Measurements from ENCODE around the gene PINK1. TPM values are rescaled to one million over a fixed set of nuclear protein-coding genes. Genes with fewer than 3 reads are reported as not detected.

The PINK1 gene
- total RNA-seq, 2 experiments from 2014 or later, result 3.7 to 5.3 TPM

DNA sequence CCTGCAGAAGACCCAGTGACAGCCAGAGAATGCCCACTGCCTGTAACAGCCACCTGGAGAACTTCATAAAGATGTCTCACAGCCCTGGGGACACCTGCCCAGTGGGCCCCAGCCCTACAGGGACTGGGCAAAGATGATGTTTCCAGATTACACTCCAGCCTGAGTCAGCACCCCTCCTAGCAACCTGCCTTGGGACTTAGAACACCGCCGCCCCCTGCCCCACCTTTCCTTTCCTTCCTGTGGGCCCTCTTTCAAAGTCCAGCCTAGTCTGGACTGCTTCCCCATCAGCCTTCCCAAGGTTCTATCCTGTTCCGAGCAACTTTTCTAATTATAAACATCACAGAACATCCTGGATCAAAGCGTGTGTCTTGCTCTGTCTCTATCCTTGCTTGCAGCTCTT is 14.7 kb upstream of the PINK1 start:
- peaks cover 13% of the 10 kb centered on the region for H3K27me3 Mint-ChIP-seq
- H3K36me3 Mint-ChIP-seq, result no peaks in the 10 kb centered on the region
- ATAC-seq, result no peak
- CTCF ChIA-PET, result interaction anchor here (1.1 to 1.3 kb wide), 2 partner anchors 12 to 15 kb away, joined by 3 read pairs; no protein-coding TSS in a partner anchor
- no peak overlapping the region for H3K4me3 Mint-ChIP-seq
- H3K4me1 Mint-ChIP-seq, result no peaks in the 10 kb centered on the region
- no peaks in the 10 kb centered on the region for H3K9me3 Mint-ChIP-seq (ENCODE audit: low read depth)
- no peak overlapping the region for H3K27ac Mint-ChIP-seq
- DNase-seq, result no peak

DNA sequence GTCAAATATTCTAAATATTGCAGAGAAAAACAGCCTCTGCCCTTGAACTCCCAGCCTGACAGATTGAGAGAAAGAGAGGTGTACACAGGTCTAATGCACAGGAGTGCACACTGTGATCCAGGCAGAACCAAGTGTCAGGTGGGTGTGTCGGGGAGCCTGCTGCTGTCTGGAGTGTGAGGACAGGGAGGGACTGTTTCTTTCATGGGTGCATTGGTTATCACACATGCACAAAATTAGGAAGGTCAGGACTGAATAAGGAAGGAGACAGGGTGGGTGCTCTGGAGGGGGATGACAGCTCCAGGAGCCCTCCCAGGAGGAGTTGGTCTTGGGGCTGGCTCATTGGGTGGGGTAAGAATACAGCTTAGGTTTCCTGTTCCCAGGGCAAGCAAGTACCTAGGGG is 13.3 kb upstream of the PINK1 start:
- Mint-ChIP-seq H3K9me3 (ENCODE audit: low read depth) (no peaks in the 10 kb centered on the region), H3K27ac (no peak overlapping the region), H3K4me1 (no peaks in the 10 kb centered on the region), H3K4me3 (no peak overlapping the region), H3K27me3 (peaks cover 14% of the 10 kb centered on the region), H3K36me3 (no peaks in the 10 kb centered on the region)
- ATAC-seq (no peak), DNase-seq (no peak)
- CTCF ChIA-PET, result interaction anchor here (1.3 kb wide), 1 partner anchor 10 kb away, joined by 3 read pairs; no protein-coding TSS in a partner anchor

DNA sequence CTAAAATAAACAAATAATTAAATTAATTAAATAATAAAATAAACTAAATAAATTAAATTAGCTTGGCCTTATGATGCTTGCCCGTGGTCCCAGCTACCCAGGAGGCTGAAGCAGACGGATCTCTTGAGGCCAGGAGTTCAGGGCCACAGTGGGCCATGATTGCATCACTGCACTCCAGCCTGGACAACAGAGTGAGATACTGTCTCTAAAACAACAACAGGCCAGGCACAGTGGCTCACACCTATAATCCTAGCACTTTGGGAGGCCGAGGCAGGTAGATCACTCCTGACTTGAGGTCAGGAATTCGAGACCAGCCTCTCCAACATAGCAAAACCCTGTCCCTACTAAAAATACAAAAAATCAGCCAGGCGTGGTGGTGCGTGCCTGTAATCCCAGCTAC is 12.2 kb upstream of the PINK1 start:
- H3K36me3 Mint-ChIP-seq, result no peaks in the 10 kb centered on the region
- ATAC-seq (no peak), DNase-seq (no peak)
- H3K27ac Mint-ChIP-seq, result no peak overlapping the region
- CTCF ChIA-PET, result interaction anchor here (2.3 kb wide), 1 partner anchor 12 kb away, joined by 8 read pairs; the partner anchor contains the start of gene PINK1
- H3K4me1 Mint-ChIP-seq, result no peaks in the 10 kb centered on the region
- H3K4me3 Mint-ChIP-seq, result no peak overlapping the region
- H3K9me3 Mint-ChIP-seq (ENCODE audit: low read depth), result no peaks in the 10 kb centered on the region
- peaks cover 18% of the 10 kb centered on the region for H3K27me3 Mint-ChIP-seq

DNA sequence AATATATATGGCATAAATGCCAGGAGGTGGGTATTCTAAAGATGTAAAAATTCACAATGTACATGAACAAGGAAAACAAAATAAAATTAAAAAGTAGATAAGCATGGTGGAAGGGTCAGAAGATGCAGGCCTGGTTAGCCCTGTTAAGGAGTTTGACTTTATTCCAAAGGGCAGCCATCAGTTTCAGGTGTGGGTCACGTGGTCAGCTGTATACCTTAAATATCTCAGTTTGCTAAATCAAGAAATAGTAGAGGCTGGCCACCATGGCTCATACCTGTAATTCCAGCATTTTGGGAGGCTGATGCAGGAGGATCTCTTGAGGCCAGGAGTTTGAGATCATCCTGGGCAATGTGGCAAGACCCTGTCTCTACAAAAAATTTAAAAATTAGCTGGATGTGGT is 8.5 kb upstream of the PINK1 start:
- H3K27ac Mint-ChIP-seq, result no peak overlapping the region
- CTCF ChIA-PET, result interaction anchor here (1.4 kb wide), 1 partner anchor 50 kb away, joined by 3 read pairs; no protein-coding TSS in a partner anchor

DNA sequence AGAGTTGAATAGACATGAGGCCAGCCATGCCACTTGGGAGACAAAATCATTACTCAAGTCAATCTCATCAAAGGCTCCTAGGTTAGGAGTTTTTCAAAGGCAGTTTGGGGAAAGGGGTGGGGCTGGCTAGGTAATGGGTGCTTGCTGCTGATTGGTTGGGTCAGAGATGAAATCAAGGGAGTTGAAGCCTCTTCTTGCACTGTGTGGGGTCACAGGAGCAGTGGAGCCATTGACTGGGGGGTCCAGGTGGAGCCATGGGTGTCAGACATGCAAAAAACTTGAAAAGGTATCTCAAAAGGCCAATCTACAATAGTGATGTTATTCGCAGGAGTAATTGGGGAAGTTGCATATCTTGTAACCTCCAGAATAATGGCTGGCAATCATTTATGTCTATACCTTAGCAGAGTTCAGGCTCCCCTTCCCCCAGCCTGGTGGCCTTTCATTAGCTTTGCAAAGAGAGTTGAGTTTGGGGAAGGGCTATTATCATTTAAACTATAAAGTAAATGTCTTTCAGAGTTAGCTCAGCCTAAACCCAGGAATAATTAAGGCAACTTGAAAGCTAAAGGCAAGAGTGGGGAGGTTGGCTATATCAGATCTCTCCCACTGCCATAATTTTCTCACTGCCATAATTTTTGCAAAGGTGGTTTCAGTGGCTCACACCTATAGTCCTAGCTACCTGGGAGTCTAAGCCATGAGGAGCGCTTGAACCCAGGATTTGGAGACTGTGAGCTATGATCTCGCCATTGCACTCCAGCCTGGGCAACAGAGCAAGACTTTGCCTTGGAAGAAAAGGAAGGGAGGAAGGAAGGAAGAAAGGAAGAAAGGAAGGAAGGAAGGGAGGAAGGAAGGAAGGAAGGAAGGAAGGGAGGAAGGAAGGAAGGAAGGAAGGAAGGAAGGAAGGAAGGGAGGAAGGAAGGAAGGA is 7.8 kb upstream of the PINK1 start:
- Mint-ChIP-seq H3K27me3 (peaks cover 26% of the 10 kb centered on the region), H3K4me1 (no peaks in the 10 kb centered on the region), H3K36me3 (no peaks in the 10 kb centered on the region), H3K27ac (no peak overlapping the region), H3K9me3 (ENCODE audit: low read depth) (peaks cover 2% of the 10 kb centered on the region), H3K4me3 (no peak overlapping the region)
- no peak for DNase-seq
- ATAC-seq, result no peak
- CTCF ChIA-PET, result interaction anchor here (1.0 to 1.4 kb wide), 2 partner anchors 9 to 51 kb away, joined by 3 read pairs; no protein-coding TSS in a partner anchor

More for the DNA sequence above, 8.5 kb upstream of the PINK1 start:
- Mint-ChIP-seq H3K36me3 (no peaks in the 10 kb centered on the region), H3K4me3 (no peak overlapping the region), H3K4me1 (no peaks in the 10 kb centered on the region), H3K9me3 (ENCODE audit: low read depth) (peaks cover 2% of the 10 kb centered on the region), H3K27me3 (peaks cover 26% of the 10 kb centered on the region)
- ATAC-seq, result no peak
- no peak for DNase-seq

DNA sequence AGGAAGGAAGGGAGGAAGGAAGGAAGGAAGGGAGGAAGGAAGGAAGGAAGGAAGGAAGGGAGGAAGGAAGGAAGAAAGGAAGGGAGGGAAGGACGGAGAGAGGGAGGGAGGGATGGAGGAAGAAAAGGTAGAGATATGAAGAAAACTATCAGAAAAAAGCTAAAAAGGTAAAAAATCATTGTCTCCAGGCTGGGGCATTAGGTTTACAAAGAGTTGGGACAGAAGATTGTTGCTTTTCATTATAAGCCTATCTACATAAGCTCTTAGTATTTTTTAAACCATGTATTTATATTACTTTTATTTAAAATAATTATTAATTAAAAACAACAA is 7.2 kb upstream of the PINK1 start:
- Mint-ChIP-seq H3K36me3 (no peaks in the 10 kb centered on the region), H3K4me1 (no peaks in the 10 kb centered on the region), H3K27me3 (peaks cover 28% of the 10 kb centered on the region), H3K27ac (no peak overlapping the region), H3K4me3 (no peak overlapping the region), H3K9me3 (ENCODE audit: low read depth) (peaks cover 2% of the 10 kb centered on the region)
- DNase-seq (no peak), ATAC-seq (no peak)
- CTCF ChIA-PET, result interaction anchor here (1.0 to 1.4 kb wide), 2 partner anchors 8 to 51 kb away, joined by 3 read pairs; no protein-coding TSS in a partner anchor

DNA sequence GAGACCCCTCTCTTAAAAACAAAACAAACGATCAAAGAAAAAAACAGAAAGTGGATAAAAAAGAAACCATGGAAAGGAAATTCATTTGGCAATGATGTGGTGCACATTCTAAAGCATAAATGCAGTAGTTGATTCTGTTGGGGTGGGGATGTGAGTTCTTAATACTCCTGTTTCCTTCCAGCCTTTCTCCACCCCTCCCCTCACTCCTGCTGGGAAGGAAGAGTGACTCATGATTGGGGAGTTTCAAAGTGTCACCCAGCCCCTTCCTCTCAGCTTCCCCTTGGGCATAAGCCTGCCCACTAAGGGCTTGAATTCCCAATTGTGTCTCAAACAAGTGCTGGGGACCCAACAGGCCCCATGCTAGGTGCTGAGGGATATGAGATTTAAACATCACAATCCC is 6.7 kb upstream of the PINK1 start:
- Mint-ChIP-seq H3K4me3 (no peak overlapping the region), H3K4me1 (no peaks in the 10 kb centered on the region), H3K36me3 (no peaks in the 10 kb centered on the region), H3K27ac (no peak overlapping the region), H3K27me3 (peaks cover 32% of the 10 kb centered on the region), H3K9me3 (ENCODE audit: low read depth) (peaks cover 2% of the 10 kb centered on the region)
- DNase-seq (no peak), ATAC-seq (no peak)
- CTCF ChIA-PET, result no interaction called here

DNA sequence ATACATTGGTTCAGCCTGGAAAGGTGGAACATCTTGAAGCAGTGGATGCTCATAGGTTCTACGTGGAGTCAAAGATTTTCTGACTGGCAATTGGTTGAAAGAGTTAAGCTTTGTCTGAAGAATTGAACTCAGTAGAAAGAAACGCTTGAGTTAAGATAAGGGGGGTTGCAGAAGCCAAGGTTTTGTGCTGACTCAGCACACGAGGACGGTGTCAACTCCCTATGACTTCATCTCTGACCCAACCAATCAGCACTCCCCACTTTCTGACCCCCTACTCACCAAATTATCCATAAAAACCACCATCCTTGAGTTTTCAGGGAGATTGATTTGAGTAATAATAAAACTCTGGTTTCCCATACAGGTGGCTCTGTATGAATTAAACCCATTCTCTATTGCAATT is 2.5 kb upstream of the PINK1 start:
- no peak for DNase-seq
- Mint-ChIP-seq H3K4me3 (no peak overlapping the region), H3K27me3 (peaks cover 24% of the 10 kb centered on the region), H3K9me3 (ENCODE audit: low read depth) (peaks cover 2% of the 10 kb centered on the region), H3K4me1 (peaks cover 7% of the 10 kb centered on the region), H3K36me3 (no peaks in the 10 kb centered on the region), H3K27ac (no peak overlapping the region)
- CTCF ChIA-PET, result interaction anchor here (0.9 to 5.5 kb wide), 6 partner anchors 8 to 66 kb away, joined by 3 to 39 read pairs (median 7); partner anchors contain the start of gene DDOST
- ATAC-seq, result no peak

DNA sequence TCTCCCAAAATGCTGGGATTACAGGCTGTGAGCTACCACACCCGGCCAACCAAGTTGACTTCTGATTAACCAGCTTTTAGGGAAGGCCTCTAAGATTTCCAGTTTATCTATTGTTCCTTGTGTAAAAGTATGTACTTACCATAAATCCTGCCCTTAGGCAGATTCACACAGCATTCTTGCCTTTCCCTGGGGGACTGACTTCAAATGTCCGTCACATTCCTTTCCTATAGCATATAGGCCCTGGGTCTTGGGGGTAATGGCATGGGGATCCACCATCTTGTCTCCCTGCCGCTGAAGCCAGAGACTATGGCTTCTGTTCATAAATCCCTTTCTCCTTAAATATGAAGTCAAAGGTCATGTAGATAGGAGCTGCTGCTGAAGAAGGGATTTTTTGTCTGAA is 872 bp upstream of the PINK1 start:
- Mint-ChIP-seq H3K9me3 (ENCODE audit: low read depth) (peaks cover 2% of the 10 kb centered on the region), H3K27ac (no peak overlapping the region)
- CTCF ChIA-PET, result interaction anchor here (0.7 to 5.5 kb wide), 17 partner anchors 10 to 420 kb away, joined by 3 to 39 read pairs (median 6); partner anchors contain the start of genes DDOST, FAM43B and KIF17

DNA sequence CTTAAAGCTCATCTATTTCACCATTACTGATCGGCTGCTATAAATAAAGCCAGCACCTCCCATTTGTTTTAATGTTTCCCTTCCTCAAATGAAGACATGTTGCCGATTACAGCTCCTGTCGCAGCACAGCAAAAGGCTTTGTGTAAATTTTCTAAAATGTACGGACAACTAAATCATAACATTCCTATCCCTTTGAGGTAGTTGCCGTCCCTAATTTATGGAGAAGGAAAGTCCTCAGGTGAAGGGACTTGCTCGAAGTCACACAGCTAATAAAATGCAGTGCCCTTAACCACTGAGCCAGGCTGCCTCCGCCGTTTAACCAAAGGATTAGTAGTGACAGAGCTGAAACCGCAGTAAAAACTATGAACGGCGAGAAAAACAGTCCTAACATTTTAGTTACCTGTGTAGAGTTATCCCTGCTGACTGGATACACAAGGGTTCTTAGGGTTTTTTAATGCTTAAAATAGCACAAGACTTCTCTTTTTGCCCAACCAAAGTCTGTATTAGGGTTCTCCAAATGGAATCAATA is 871 bp downstream of the PINK1 start:
- Mint-ChIP-seq H3K9me3 (ENCODE audit: low read depth) (no peaks in the 10 kb centered on the region), H3K4me3 (peak overlapping the region; percentile 78), H3K27me3 (peaks cover 9% of the 10 kb centered on the region), H3K27ac (peak overlapping the region; percentile 72), H3K36me3 (no peaks in the 10 kb centered on the region), H3K4me1 (peaks cover 11% of the 10 kb centered on the region)
- DNase-seq (peak; percentile 47), ATAC-seq (peak; percentile 26)
- CTCF ChIA-PET, result interaction anchor here (0.6 to 5.5 kb wide), 27 partner anchors 8 to 1406 kb away, joined by 3 to 39 read pairs (median 5); partner anchors contain the start of genes DDOST, HP1BP3 and MUL1

More for the DNA sequence above, 872 bp upstream of the PINK1 start:
- no peaks in the 10 kb centered on the region for H3K36me3 Mint-ChIP-seq
- H3K27me3 Mint-ChIP-seq, result peaks cover 15% of the 10 kb centered on the region
- H3K4me3 Mint-ChIP-seq, result peak overlapping the region; percentile 60
- ATAC-seq (no peak), DNase-seq (no peak)
- peaks cover 7% of the 10 kb centered on the region for H3K4me1 Mint-ChIP-seq

DNA sequence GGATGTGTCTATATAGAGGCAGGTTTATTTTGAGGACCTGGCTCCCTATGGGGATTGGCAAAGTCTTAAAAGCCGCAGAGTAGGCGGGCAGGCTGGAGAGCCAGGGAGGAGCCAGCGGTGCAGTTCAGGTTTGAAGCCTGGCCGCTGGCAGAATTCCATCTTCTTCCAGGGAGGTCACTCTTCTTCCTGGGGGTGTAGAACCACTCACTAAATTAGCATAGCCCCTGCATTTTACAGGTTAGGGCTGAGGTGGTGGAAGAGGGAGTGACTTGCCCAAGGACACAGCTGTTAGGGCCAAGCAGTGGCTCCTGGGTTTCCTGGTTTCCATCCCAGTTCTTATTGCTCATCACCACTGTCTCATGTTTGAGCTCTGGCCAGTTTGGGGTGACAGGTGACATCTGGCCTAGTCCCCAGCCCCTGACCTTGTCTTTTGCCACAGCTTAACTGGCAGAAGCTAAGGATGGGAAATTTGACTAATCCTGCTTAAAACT is 1.4 kb downstream of the PINK1 start:
- peak; percentile 21 for ATAC-seq
- H3K9me3 Mint-ChIP-seq (ENCODE audit: low read depth), result no peaks in the 10 kb centered on the region
- CTCF ChIA-PET, result interaction anchor here (0.8 to 5.5 kb wide), 12 partner anchors 9 to 140 kb away, joined by 3 to 39 read pairs (median 7); partner anchors contain the start of gene DDOST
- peak overlapping the region; percentile 78 for H3K4me3 Mint-ChIP-seq
- no peak overlapping the region for H3K27ac Mint-ChIP-seq
- H3K4me1 Mint-ChIP-seq, result peaks cover 11% of the 10 kb centered on the region
- peaks cover 6% of the 10 kb centered on the region for H3K27me3 Mint-ChIP-seq
- H3K36me3 Mint-ChIP-seq, result no peaks in the 10 kb centered on the region
- DNase-seq, result no peak

DNA sequence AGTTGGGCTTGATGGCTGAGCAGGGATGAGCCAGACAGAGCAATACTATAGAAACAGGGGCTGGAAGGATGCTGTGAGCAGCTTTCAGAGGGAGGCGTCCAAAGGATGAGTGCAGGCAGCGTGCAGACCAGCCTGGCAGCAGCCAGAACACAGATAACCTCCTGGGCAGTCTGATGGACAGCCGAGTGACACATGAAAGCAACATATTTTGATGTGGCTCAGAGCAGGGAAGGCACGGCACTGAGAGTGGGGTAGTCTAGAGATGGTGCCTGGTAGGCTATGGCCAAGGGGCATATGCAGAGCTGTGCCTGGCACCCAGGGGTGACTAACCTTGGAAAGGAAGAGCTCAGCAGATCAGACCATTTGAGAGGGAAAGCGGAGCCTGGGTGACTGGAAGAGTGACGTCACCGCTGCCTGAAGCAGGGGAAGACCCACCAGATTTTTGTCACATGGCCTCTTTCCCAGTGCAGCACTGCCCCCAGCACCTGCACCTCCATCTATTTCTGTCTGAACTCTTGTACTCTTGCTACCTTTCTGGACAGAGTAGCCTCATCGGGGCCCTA is 3.6 kb downstream of the PINK1 start:
- H3K36me3 Mint-ChIP-seq, result no peaks in the 10 kb centered on the region
- ATAC-seq (no peak), DNase-seq (no peak)
- no peaks in the 10 kb centered on the region for H3K27me3 Mint-ChIP-seq
- H3K27ac Mint-ChIP-seq, result no peak overlapping the region
- H3K4me1 Mint-ChIP-seq, result peaks cover 11% of the 10 kb centered on the region
- no peaks in the 10 kb centered on the region for H3K9me3 Mint-ChIP-seq (ENCODE audit: low read depth)
- CTCF ChIA-PET, result interaction anchor here (1.0 kb wide), 1 partner anchor 62 kb away, joined by 3 read pairs; no protein-coding TSS in a partner anchor
- no peak overlapping the region for H3K4me3 Mint-ChIP-seq

DNA sequence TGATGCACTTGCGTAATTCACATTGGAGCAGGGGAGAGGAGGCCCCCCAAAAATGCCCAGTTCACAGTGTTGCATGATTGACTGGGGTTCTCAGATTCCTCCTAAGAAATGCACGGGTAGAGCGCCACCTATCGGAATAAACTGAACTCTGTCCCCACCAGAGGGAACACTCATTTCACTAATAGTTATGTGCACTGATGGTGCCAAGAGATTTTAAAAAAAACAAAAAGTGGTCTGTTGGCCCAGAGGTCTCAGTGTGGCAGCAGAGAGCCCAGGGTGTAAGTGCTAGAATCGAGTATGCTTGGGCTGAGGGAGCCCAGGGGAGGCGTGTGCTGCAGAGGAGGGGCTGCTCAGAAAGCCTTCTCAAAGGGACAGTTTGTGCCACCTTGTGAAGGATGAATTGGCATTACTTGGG is 6.9 kb downstream of the PINK1 start:
- Mint-ChIP-seq H3K4me1 (peaks cover 4% of the 10 kb centered on the region), H3K27me3 (no peaks in the 10 kb centered on the region), H3K4me3 (no peak overlapping the region), H3K9me3 (ENCODE audit: low read depth) (no peaks in the 10 kb centered on the region), H3K36me3 (no peaks in the 10 kb centered on the region), H3K27ac (no peak overlapping the region)
- DNase-seq (peak; percentile 78), ATAC-seq (peak; percentile 73)
- CTCF ChIA-PET, result interaction anchor here (1.3 kb wide), 1 partner anchor 115 kb away, joined by 3 read pairs; no protein-coding TSS in a partner anchor

Measured in activated CD8-positive, alpha-beta memory T cell treated with anti-CD3 and anti-CD28 coated beads, Interleukin-2, amount 10 ng/mL, durations not matched to agents 7 days and 5 days (primary cell).